CD4-positive, alpha-beta T cell treated with Interleukin-17A for 4 hours (primary cell): ENCODE results near the gene AMFR.

ENCODE experiments used
- DNase-seq: peaks from one replicate; pipeline ENCODE4 v3.0.0-alpha.2; 2020; ENCODE audit warnings: mixed read lengths

The AMFR gene

DNA sequence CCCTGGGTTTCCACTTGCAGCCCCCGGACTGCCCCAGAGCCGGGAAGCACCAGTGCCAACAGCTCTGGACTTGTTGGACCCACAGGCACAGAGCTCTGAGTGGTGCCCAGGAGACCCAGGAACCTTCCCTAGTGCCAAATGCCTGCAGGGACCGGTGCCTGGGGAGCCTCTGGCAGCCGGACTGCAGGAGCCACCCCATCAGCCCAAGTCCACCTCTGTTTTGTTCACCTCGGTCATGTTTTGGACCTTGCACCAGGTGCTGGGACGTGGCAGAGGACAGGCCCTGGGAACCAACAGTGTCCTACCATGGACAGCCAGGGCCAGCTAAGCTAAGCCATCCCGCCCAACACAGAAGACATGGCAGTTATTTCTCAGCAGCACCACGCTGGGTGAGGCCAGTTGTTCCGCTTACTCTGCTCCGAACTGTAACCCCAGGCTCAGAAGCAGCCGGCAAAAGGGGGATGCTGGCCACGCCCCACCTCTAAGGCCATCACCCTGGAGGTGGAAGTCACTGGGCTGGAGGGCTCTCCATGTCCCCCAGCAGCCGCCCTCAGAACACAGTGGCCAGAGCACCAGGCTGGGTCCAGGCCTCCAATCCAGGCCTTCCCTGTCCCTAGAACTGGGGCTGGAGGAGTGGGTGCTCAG, 79.8 kb downstream of the AMFR start:
- no peak for DNase-seq

DNA sequence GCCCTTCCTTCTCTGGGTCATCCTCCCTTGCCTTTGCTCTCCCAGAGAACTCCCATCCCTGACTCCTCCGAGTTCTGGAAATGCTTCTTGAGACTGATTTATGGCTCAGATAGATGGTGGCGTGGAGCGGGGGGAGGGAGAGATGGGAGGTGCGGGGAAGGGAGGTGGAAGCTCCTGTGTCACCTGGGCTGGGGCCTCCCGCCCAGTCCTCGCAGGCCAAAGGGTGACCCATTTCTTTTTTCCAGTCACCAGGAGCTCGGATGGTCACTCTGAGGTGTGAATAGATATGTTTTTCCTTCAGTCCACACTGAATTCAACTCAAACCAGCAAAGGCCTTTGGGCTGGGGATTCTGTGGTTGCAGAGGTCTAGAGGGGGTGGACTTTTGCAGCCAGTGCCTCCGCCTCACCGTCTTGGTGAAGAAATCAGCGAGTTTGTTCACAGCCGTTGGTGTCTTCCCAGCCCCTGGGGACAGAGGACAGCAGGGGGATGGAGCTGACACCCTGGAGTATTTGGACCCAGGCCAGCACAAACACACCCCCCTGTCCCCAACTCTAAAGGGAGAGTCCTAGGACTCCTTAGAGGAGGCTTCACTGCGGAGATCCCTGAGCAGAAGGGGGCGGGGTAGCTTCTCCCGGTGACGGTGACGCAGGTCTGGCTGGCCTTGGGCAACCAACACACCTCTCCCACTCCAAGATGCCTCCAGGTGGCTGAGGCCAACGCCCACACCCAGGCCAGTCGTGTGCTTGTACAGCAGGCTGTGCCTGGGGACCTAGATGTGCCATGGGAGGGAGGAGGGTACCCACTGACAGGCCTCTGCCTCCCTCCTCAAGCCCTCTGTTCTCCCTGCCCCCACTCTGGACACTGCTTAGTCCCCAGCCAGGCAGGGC, 80.6 kb downstream of the AMFR start:
- no peak for DNase-seq

- no peak for DNase-seq
Observed at GRCh38 chr16:56343661-56344517, 81.5 kb downstream of the AMFR start.

- DNase-seq: no peak
Observed at GRCh38 chr16:56341656-56342399, 83.5 kb downstream of the AMFR start.

DNA sequence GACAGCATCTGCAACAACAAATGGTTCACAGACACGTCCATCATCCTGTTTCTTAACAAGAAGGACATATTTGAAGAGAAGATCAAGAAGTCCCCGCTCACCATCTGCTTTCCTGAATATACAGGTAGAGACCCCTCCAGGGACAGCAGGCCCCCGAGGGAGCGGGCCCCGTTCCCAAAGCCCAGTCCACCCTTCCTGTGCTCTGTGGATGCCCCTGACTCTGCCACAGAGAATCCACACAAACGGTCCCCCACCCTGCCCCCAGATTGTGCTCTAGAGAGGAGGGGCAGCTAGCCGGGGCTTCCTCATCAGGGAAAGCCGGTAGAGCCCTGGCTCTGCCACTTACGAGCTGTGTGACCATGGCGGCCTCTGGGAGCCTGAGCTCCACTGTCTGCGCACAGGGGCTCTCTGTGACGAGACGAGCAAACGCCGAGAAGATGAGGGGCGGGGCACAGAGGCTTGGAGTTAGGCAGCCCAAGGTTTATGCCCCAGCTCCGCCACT, 84.4 kb downstream of the AMFR start:
- no peak for DNase-seq

GRCh38 chr16:56340416-56340815, 84.9 kb downstream of the AMFR start:
- no peak for DNase-seq

DNA sequence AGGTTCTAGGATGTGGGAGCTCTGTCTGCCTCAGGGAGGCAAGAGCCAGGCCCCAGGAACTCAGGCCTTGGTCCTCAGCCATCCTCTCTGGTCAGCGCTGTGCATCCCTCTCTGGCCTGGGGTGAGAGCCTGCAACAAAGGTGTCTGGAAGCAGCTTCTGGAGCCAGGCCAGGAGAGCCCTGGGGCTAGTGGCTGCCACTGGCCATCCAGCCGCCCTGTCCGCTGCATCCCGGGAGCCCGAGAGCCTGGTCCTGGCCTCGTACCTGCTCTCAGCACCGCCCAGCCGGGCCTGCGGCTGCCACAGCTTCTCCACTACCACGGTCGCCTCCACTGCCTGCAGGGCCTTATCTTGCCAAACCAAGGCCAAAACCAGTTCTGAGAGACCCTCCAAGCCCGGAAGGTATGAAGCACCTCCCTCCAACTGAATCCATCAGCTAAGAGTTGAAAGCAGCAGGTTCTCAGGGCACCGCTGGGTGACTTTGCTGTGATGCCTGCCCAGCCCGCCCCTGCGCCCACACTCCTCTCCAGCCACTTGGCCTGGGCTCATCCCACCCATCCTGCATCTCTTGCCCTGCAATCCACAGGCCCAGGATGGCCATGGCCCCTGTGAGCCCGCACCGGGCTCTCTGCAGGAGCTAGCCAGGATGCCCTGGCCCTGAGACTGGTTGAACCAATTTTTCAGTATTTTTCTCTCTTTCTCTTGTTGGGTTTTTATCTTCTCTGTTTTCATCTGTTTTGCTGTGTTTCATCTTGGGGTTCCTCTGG, 85.7 kb downstream of the AMFR start:
- DNase-seq: no peak

DNA sequence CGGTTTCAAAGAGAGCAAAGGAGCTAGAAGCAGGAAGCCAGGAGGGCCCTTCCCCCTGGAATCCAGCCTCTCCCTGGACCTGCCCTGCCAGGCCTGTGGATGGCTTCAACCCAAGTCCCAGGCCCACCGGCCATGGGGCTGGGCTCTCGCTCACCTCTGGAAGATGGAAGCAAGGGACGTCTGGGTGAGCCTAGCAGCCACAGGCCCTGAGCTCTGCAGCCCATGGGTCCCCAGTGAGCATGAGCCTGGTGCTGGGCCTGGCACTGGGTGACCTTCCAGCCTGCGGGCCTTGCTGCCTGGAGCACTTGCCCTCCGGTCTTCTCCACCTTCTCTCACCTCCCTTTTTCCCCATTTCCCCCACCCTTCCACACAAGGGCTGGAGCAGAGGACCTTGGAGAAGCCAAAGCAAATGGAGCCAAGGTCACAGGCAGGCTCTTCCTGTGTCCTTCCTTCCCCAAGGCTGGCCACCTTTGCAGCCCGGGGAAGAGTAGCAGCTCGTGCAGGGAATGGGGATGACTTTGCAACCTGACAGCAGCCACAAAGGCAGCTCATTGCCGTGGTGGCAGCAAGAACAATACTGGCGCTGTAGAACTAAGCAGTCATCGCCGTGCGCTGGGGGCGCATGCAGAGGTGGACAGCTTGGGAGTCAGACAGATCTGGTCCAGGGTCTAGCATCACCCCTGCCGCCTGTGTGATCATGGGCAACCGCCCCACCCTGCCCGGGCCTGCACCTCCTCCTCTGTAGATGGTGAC, 86.6 kb downstream of the AMFR start:
- DNase-seq: no peak

DNA sequence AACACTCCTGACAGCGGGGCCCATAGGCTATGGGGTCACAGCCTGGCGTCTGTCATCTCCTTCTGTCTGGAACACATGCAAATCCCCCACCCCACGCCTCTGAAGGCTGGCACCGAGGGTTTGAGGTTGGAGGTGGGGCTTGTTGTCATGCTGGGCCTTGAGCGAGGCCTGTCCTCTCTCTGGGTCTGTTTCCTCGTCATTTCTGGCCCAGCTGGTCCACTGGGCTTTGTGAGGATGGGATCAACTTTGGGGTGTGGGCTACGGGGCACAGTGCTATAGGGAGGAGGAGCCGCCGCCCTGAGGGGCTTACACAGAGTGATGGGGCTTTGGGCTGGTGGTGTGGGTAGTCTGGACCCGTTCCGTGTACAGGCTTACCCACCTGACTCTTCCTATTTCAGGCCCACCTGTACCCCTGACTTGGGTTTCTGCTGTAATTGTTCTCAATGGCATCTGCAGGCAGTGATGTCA, 87.5 kb downstream of the AMFR start:
- DNase-seq: no peak

- DNase-seq: no peak
Observed at GRCh38 chr16:56337131-56337857, 88.1 kb downstream of the AMFR start.

- no peak for DNase-seq
Observed at GRCh38 chr16:56336711-56337110, 88.6 kb downstream of the AMFR start.

GRCh38 chr16:56336071-56336688, 89.2 kb downstream of the AMFR start:
- no peak for DNase-seq

DNA sequence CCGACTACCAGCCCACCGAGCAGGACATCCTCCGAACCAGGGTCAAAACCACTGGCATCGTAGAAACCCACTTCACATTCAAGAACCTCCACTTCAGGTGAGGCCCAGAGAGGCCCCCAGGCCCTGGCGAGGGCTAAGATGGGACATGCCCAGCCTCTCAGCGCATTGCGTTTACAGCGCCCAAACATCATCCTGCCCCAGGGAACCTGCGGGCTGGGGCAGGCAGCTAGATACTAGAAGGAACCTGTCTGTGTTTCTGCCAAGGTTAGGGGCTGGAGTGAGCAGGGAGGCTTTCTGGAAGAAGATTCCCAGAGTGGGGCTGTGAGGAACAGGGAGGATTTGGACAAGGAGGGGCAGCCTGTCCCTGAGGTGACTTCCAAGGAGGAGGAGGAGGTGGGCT, 90.6 kb downstream of the AMFR start:
- DNase-seq: no peak

DNA sequence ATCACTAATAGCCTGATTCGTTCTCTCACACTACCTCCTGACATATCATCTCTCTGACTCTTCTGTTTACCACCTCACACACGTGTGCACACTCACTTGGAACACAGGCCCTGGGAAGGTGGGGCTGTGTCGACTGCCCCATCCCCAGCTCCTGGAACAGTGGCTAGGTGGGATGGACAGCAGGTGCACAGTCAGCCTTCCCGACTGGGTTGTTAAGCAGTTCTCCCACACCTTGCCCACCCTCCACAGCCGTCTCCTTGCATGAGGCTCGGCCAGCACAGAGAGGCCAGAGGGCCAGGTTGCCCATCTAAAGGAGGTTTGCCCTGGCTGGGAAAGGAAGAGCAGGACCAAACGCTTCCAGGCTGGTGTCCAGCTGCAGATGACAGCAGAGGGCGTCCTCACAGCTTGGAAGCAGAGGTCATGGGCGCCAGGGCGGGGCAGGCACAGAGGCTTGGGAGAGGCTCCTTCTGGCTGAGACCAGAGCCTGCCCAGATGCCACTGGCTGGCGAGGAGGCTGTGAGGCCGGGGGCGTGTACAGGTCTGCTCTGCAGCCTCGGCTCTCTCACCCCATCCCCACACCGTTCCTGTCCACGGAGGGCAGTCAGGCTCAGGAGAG, 92.8 kb downstream of the AMFR start:
- DNase-seq: no peak

- DNase-seq: no peak
Observed at GRCh38 chr16:56331915-56332314, 93.4 kb downstream of the AMFR start.

GRCh38 chr16:56331399-56331798, 93.9 kb downstream of the AMFR start:
- no peak for DNase-seq

- DNase-seq: no peak
Observed at GRCh38 chr16:56330476-56330875, 94.9 kb downstream of the AMFR start.

DNA sequence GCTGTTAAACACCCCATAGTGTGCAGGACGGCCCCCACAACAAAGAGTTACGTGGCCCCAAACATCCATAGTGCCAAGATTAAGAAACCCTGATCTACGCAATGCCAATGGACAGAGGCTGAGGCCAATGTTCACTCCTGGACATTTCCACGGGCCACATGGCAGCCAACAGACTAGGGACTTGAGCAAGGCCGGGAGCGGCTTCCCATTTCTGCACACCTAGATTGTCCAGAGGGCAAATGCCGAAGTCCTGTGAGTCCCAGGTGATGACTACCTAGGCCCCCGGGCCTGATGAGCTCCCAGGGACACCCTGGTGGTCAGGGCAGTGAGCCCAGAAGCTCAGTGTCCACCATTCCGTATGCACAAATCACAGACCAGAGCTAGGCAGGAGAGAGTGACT, 95.5 kb downstream of the AMFR start:
- no peak for DNase-seq
